K562 (cell line): ENCODE measurements around the gene PPP1R14C. TPM values are rescaled to one million over a fixed set of nuclear protein-coding genes. Genes with fewer than 3 reads are reported as not detected.

Source experiments
- ARID2 ChIP-seq: fragments of 450-650 bp; IDR thresholded peaks from 2 replicates; pipeline ENCODE4 v1.6.1; 2017; ENCODE audit warnings: antibody characterized with exemption, mild to moderate bottlenecking
- CHD4 ChIP-seq: fragments of 200-600 bp; sonication (generic); IDR thresholded peaks from 3 replicates; pipeline ENCODE4 v1.6.1; 2012; ENCODE audit warnings: low read depth, mild to moderate bottlenecking, mixed read lengths, low read length, inconsistent platforms; ENCODE audit not compliant: insufficient read depth, insufficient replicate concordance, poor library complexity, severe bottlenecking
- FOXA3 ChIP-seq, 2 experiments: fragments of 450-650 bp in 1 of 2; sonication (generic) in 1 of 2; formaldehyde crosslinking; IDR thresholded peaks in 1 of 2; conservative IDR thresholded peaks in 1 of 2; 2 replicates each; pipeline versions ENCODE4 v1.4.0 to v1.8.0; 2020 to 2022; ENCODE audit warnings: mild to moderate bottlenecking in 2 of 2, missing genetic modification reagents in 1 of 2
- KDM1A ChIP-seq, 2 experiments: fragments of 450-650 bp; IDR thresholded peaks; 2 replicates each; pipeline ENCODE4 v1.6.1; 2016; ENCODE audit warnings: mild to moderate bottlenecking in 2 of 2
- KLF1 ChIP-seq: fragments of 450-650 bp; IDR thresholded peaks from 2 replicates; pipeline ENCODE4 v1.6.1; 2016; ENCODE audit warnings: missing genetic modification characterization, missing compliant biosample characterization
- MEIS2 ChIP-seq: fragments of 450-650 bp; IDR thresholded peaks from 2 replicates; pipeline ENCODE4 v1.6.1; 2014; ENCODE audit warnings: mild to moderate bottlenecking; ENCODE audit not compliant: partially characterized antibody
- NBN ChIP-seq: fragments of 450-650 bp; IDR thresholded peaks from 2 replicates; pipeline ENCODE4 v1.6.1; 2016; ENCODE audit warnings: low read depth, mild to moderate bottlenecking
- RAD21 ChIP-seq, 2 experiments: fragments of 250-450 bp in 1 of 2; fragments of 450-650 bp in 1 of 2; sonication (Bioruptor Pico) in 1 of 2; formaldehyde crosslinking in 1 of 2; IDR thresholded peaks in 1 of 2; conservative IDR thresholded peaks in 1 of 2; 2 replicates each; pipeline versions ENCODE4 v1.4.0 to v1.8.0; 2020 to 2022; ENCODE audit warnings: mild to moderate bottlenecking in 2 of 2, moderate library complexity in 1 of 2
- SIX5 ChIP-seq, 2 experiments: IDR thresholded peaks; 2 replicates each; pipeline ENCODE4 v1.6.1; 2011; ENCODE audit warnings: low read length in 2 of 2, borderline replicate concordance in 1 of 2, low read depth in 1 of 2, mild to moderate bottlenecking in 1 of 2, moderate library complexity in 1 of 2; ENCODE audit not compliant: insufficient read depth in 1 of 2
- XRCC3 ChIP-seq: fragments of 450-650 bp; IDR thresholded peaks from 2 replicates; pipeline ENCODE4 v1.6.1; 2017; ENCODE audit warnings: mild to moderate bottlenecking, moderate library complexity
- polyA plus RNA-seq, 8 experiments: library from polyadenylated mRNA; depleted of rRNA in 4 of 8; stranded (reverse) in 5 of 8; unstranded in 3 of 8; fragments of >200 nt; fragmentation: Nextera tagmentation in 2 of 8; fragmentation: Illumina TruSeq in 1 of 8; extraction: Ambion mirVana in 2 of 8; extraction: Trizol in 1 of 8; gene quantifications; 2 replicates each; pipeline versions ENCODE4 v1.2.1 to v1.2.3, GENCODE V29; 2011 to 2014; ENCODE audit warnings: inconsistent platforms in 1 of 8, missing spikeins in 1 of 8
- total RNA-seq, 7 experiments: library from RNA; depleted of rRNA in 6 of 7; stranded (reverse); fragments of >200 nt in 6 of 7; fragmentation: Illumina TruSeq in 2 of 7; extraction: Trizol in 2 of 7; gene quantifications; 2 replicates each; pipeline versions ENCODE4 v1.2.1 to v1.2.3, GENCODE V29; 2011 to 2021; ENCODE audit warnings: low replicate concordance in 1 of 7
- TF ChIP-seq, protein P1 (sequence below): sonication (generic); formaldehyde crosslinking; IDR thresholded peaks from 2 replicates; pipeline ENCODE4 v1.8.1; 2023; ENCODE audit warnings: mild to moderate bottlenecking, missing genetic modification reagents
- TF ChIP-seq, protein P2 (sequence below): fragments of 250-450 bp; sonication (Bioruptor Pico); IDR thresholded peaks from 2 replicates; pipeline ENCODE4 v1.4.0; 2020
- TF ChIP-seq, protein P3 (sequence below): fragments of 150-350 bp; conservative IDR thresholded peaks from 2 replicates; pipeline ENCODE4 v1.6.1; 2014; ENCODE audit warnings: low read length
- TF ChIP-seq, protein P4 (sequence below): IDR thresholded peaks from 2 replicates; pipeline ENCODE4 v1.6.1; 2016; ENCODE audit warnings: missing genetic modification characterization, missing compliant biosample characterization

PPP1R14C gene
- total and polyA plus RNA-seq, 9 of the 15 experiments (the other 6 are each of a cell fraction or from before 2014, with no cell fraction given), result 4.5 to 16.6 (median 11.9) TPM

DNA sequence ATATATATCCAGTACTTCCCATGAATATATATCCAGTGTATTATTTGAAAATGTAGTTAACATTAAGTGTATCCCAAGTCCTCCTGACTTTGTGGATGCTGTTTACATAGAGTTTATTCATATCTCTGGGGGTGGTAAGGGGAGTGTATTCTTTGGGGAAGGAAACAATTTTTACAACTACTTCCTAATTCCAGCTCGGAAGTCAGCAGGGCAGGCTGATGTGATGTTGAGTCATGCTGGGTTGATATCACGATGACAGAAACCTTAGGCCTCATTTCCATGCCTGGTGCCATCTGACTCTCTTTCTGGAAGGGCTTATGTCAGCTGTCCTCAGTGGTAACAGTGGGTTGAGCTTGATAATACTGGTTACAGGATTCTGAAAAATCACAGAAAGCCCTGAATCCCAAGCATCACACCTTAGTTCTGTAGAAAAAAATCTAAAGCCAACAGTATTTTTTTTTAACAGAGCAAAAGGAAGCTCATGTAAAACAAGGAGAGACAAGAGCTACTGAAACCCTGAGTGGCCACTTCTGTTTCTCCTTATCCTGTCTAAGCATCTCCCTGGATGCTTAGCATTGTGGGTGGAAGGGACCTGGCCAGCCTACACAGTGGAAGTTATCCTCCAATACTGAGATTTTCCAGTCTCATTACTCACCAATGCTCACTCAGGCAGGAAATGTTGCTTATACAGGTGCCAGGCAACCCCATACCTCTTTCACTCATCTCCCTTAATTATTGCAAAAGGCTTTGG is 150.8 kb downstream of the PPP1R14C start (continued):
- TF ChIP-seq, protein P1, sequence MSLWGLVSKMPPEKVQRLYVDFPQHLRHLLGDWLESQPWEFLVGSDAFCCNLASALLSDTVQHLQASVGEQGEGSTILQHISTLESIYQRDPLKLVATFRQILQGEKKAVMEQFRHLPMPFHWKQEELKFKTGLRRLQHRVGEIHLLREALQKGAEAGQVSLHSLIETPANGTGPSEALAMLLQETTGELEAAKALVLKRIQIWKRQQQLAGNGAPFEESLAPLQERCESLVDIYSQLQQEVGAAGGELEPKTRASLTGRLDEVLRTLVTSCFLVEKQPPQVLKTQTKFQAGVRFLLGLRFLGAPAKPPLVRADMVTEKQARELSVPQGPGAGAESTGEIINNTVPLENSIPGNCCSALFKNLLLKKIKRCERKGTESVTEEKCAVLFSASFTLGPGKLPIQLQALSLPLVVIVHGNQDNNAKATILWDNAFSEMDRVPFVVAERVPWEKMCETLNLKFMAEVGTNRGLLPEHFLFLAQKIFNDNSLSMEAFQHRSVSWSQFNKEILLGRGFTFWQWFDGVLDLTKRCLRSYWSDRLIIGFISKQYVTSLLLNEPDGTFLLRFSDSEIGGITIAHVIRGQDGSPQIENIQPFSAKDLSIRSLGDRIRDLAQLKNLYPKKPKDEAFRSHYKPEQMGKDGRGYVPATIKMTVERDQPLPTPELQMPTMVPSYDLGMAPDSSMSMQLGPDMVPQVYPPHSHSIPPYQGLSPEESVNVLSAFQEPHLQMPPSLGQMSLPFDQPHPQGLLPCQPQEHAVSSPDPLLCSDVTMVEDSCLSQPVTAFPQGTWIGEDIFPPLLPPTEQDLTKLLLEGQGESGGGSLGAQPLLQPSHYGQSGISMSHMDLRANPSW, result no peak
- TF ChIP-seq RAD21 (CRISPR knock-in tag; conservative IDR thresholded peaks at IDR 0.05 in 1 of 2, IDR thresholded peaks at IDR 0.05 in 1 of 2) (no peak), MEIS2 (peak; percentile 65), ARID2 (no peak), KLF1 (no peak), FOXA3 (CRISPR knock-in tag; conservative IDR thresholded peaks at IDR 0.05 in 1 of 2, IDR thresholded peaks at IDR 0.05 in 1 of 2) (peak in 1 of 2 experiments; percentile 78; a peak in 2 of 4 replicates), SIX5 (IDR thresholded peaks at IDR 0.05; ENCODE audit: borderline replicate concordance in 1 of 2, insufficient read depth in 1 of 2, low read depth in 1 of 2, low read length in 2 of 2) (no peak), CHD4 (no peak), XRCC3 (no peak), KDM1A (IDR thresholded peaks at IDR 0.05) (0 out of 4 replicates have a peak, but pooled peaks of 1 of the 2 experiments have one; percentile 11), NBN (no peak)
- TF ChIP-seq, protein P2, sequence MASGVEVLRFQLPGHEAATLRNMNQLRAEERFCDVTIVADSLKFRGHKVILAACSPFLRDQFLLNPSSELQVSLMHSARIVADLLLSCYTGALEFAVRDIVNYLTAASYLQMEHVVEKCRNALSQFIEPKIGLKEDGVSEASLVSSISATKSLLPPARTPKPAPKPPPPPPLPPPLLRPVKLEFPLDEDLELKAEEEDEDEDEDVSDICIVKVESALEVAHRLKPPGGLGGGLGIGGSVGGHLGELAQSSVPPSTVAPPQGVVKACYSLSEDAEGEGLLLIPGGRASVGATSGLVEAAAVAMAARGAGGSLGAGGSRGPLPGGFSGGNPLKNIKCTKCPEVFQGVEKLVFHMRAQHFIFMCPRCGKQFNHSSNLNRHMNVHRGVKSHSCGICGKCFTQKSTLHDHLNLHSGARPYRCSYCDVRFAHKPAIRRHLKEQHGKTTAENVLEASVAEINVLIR (CRISPR knock-in tag), result 0 out of 2 replicates have a peak, but pooled peaks have one; percentile 6
- TF ChIP-seq, protein P3, sequence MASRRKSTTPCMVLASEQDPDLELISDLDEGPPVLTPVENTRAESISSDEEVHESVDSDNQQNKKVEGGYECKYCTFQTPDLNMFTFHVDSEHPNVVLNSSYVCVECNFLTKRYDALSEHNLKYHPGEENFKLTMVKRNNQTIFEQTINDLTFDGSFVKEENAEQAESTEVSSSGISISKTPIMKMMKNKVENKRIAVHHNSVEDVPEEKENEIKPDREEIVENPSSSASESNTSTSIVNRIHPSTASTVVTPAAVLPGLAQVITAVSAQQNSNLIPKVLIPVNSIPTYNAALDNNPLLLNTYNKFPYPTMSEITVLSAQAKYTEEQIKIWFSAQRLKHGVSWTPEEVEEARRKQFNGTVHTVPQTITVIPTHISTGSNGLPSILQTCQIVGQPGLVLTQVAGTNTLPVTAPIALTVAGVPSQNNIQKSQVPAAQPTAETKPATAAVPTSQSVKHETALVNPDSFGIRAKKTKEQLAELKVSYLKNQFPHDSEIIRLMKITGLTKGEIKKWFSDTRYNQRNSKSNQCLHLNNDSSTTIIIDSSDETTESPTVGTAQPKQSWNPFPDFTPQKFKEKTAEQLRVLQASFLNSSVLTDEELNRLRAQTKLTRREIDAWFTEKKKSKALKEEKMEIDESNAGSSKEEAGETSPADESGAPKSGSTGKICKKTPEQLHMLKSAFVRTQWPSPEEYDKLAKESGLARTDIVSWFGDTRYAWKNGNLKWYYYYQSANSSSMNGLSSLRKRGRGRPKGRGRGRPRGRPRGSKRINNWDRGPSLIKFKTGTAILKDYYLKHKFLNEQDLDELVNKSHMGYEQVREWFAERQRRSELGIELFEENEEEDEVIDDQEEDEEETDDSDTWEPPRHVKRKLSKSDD, result no peak
- TF ChIP-seq, protein P4, sequence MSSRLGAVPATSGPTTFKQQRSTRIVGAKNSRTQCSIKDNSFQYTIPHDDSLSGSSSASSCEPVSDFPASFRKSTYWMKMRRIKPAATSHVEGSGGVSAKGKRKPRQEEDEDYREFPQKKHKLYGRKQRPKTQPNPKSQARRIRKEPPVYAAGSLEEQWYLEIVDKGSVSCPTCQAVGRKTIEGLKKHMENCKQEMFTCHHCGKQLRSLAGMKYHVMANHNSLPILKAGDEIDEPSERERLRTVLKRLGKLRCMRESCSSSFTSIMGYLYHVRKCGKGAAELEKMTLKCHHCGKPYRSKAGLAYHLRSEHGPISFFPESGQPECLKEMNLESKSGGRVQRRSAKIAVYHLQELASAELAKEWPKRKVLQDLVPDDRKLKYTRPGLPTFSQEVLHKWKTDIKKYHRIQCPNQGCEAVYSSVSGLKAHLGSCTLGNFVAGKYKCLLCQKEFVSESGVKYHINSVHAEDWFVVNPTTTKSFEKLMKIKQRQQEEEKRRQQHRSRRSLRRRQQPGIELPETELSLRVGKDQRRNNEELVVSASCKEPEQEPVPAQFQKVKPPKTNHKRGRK, result no peak
